HUES64 (cell line): ENCODE data around the gene CHST9.

Source experiments
- H3K27ac ChIP-seq: 2 replicates; pipeline ENCODE4 v1.7.0; 2013; ENCODE audit warnings: low read depth, low read length, inconsistent platforms
- H3K27me3 ChIP-seq: 2 replicates; pipeline ENCODE4 v1.6.1; 2013; ENCODE audit warnings: mild to moderate bottlenecking, low read length; ENCODE audit not compliant: insufficient read depth
- H3K36me3 ChIP-seq: 2 replicates; pipeline ENCODE4 v1.6.1; 2013; ENCODE audit warnings: mild to moderate bottlenecking, low read length; ENCODE audit not compliant: insufficient read depth
- H3K4me1 ChIP-seq: 2 replicates; pipeline ENCODE4 v1.6.1; 2013; ENCODE audit warnings: mild to moderate bottlenecking, low read length, moderate library complexity; ENCODE audit not compliant: insufficient read depth
- H3K4me3 ChIP-seq: 2 replicates; pipeline ENCODE4 v1.5.1; 2013; ENCODE audit warnings: mild to moderate bottlenecking, low read length, moderate library complexity
- H3K9ac ChIP-seq: 2 replicates; pipeline ENCODE4 v1.6.1; 2013; ENCODE audit warnings: mild to moderate bottlenecking, low read depth, low read length
- H3K9me3 ChIP-seq: 2 replicates; pipeline ENCODE4 v1.6.1; 2013; ENCODE audit warnings: low read depth, low read length; ENCODE audit not compliant: insufficient read depth
- WGBS: fragments of 150-250, 120-280 bp; methylation state at CpG from one replicate; pipeline ENCODE4 v1.1.7; 2013; ENCODE audit warnings: missing lambda C conversion rate; 5-methylcytosine and 5-hydroxymethylcytosine counted together

Gene CHST9

GRCh38 chr18:27049969-27050368, 135.1 kb downstream of the CHST9 start:
- WGBS: 97% methylated on average over 4 of the region's 4 CpGs

GRCh38 chr18:27045342-27045741, 139.8 kb downstream of the CHST9 start:
- WGBS: 100% methylated on average over 2 of the region's 3 CpGs
- no peaks in the 10 kb centered on the region for H3K27me3 ChIP-seq
- H3K9me3 ChIP-seq: no peaks in the 10 kb centered on the region
- no peaks in the 10 kb centered on the region for H3K36me3 ChIP-seq
- no peak overlapping the region for H3K4me3 ChIP-seq
- no peak overlapping the region for H3K9ac ChIP-seq
- no peak overlapping the region for H3K27ac ChIP-seq
- H3K4me1 ChIP-seq: no peaks in the 10 kb centered on the region

More at GRCh38 chr18:27049969-27050368, 135.1 kb downstream of the CHST9 start:
- Histone ChIP-seq H3K4me1 (no peaks in the 10 kb centered on the region), H3K9ac (no peak overlapping the region), H3K9me3 (no peaks in the 10 kb centered on the region), H3K4me3 (no peak overlapping the region), H3K27me3 (no peaks in the 10 kb centered on the region), H3K27ac (no peak overlapping the region), H3K36me3 (no peaks in the 10 kb centered on the region)

- H3K36me3 ChIP-seq: no peaks in the 10 kb centered on the region
- no peaks in the 10 kb centered on the region for H3K27me3 ChIP-seq
- H3K9ac ChIP-seq: no peak overlapping the region
- H3K9me3 ChIP-seq: no peaks in the 10 kb centered on the region
- H3K4me1 ChIP-seq: no peaks in the 10 kb centered on the region
- H3K27ac ChIP-seq: no peak overlapping the region
- H3K4me3 ChIP-seq: no peak overlapping the region
These were observed 142.9 kb downstream of the CHST9 start for GRCh38 chr18:27042177-27042576.

- H3K27ac ChIP-seq: no peak overlapping the region
- no peak overlapping the region for H3K9ac ChIP-seq
- H3K27me3 ChIP-seq: no peaks in the 10 kb centered on the region
- H3K9me3 ChIP-seq: no peaks in the 10 kb centered on the region
- no peaks in the 10 kb centered on the region for H3K36me3 ChIP-seq
- WGBS: 93% methylated on average over 2 of the region's 2 CpGs
- H3K4me3 ChIP-seq: no peak overlapping the region
- no peaks in the 10 kb centered on the region for H3K4me1 ChIP-seq
These were observed 144.3 kb downstream of the CHST9 start for GRCh38 chr18:27040796-27041195.

- WGBS: 89% methylated on average over 5 of the region's 5 CpGs
- H3K9ac ChIP-seq: no peak overlapping the region
- no peaks in the 10 kb centered on the region for H3K9me3 ChIP-seq
- no peaks in the 10 kb centered on the region for H3K36me3 ChIP-seq
- no peaks in the 10 kb centered on the region for H3K27me3 ChIP-seq
- no peak overlapping the region for H3K4me3 ChIP-seq
- no peak overlapping the region for H3K27ac ChIP-seq
- no peaks in the 10 kb centered on the region for H3K4me1 ChIP-seq
These were observed 151.4 kb downstream of the CHST9 start for GRCh38 chr18:27033722-27034121.

GRCh38 chr18:27030421-27030820, 154.7 kb downstream of the CHST9 start:
- Histone ChIP-seq H3K27ac (no peak overlapping the region), H3K4me1 (no peaks in the 10 kb centered on the region), H3K36me3 (no peaks in the 10 kb centered on the region), H3K9me3 (no peaks in the 10 kb centered on the region), H3K9ac (no peak overlapping the region), H3K4me3 (no peak overlapping the region), H3K27me3 (no peaks in the 10 kb centered on the region)
- WGBS: 91% methylated on average over 9 of the region's 9 CpGs

- WGBS: 59% methylated on average over 3 of the region's 3 CpGs
These were observed 162.6 kb downstream of the CHST9 start for GRCh38 chr18:27022477-27022876.

GRCh38 chr18:27017901-27018500, 167.1 kb downstream of the CHST9 start:
- Histone ChIP-seq H3K36me3 (no peaks in the 10 kb centered on the region), H3K27ac (no peak overlapping the region), H3K9ac (no peak overlapping the region), H3K9me3 (no peaks in the 10 kb centered on the region), H3K27me3 (no peaks in the 10 kb centered on the region), H3K4me1 (no peaks in the 10 kb centered on the region), H3K4me3 (no peak overlapping the region)
- WGBS: 70% methylated on average over 2 of the region's 2 CpGs

More at GRCh38 chr18:27022477-27022876, 162.6 kb downstream of the CHST9 start:
- Histone ChIP-seq H3K9ac (no peak overlapping the region), H3K4me1 (no peaks in the 10 kb centered on the region), H3K36me3 (no peaks in the 10 kb centered on the region), H3K9me3 (no peaks in the 10 kb centered on the region), H3K4me3 (no peak overlapping the region), H3K27me3 (no peaks in the 10 kb centered on the region), H3K27ac (no peak overlapping the region)

GRCh38 chr18:27014841-27015240, 170.3 kb downstream of the CHST9 start:
- no peaks in the 10 kb centered on the region for H3K36me3 ChIP-seq
- WGBS: 95% methylated on average over 1 of the region's 1 CpG
- no peaks in the 10 kb centered on the region for H3K27me3 ChIP-seq

GRCh38 chr18:27010784-27011183, 174.3 kb downstream of the CHST9 start:
- Histone ChIP-seq H3K4me3 (no peak overlapping the region), H3K9me3 (no peaks in the 10 kb centered on the region), H3K27ac (no peak overlapping the region)

More at GRCh38 chr18:27014841-27015240, 170.3 kb downstream of the CHST9 start:
- H3K4me3 ChIP-seq: no peak overlapping the region
- H3K27ac ChIP-seq: no peak overlapping the region
- H3K4me1 ChIP-seq: no peaks in the 10 kb centered on the region
- H3K9ac ChIP-seq: no peak overlapping the region
- H3K9me3 ChIP-seq: no peaks in the 10 kb centered on the region

GRCh38 chr18:27009293-27009692, 175.8 kb downstream of the CHST9 start:
- Histone ChIP-seq H3K4me3 (no peak overlapping the region), H3K27ac (no peak overlapping the region), H3K36me3 (no peaks in the 10 kb centered on the region), H3K27me3 (no peaks in the 10 kb centered on the region), H3K4me1 (peaks cover 11% of the 10 kb centered on the region; the same call in 1 of the 2 replicates), H3K9me3 (no peaks in the 10 kb centered on the region), H3K9ac (no peak overlapping the region)
- WGBS: 100% methylated on average over 1 of the region's 1 CpG

More at GRCh38 chr18:27010784-27011183, 174.3 kb downstream of the CHST9 start:
- peaks cover 11% of the 10 kb centered on the region; the same call in 1 of the 2 replicates for H3K4me1 ChIP-seq
- WGBS: 95% methylated on average over 2 of the region's 2 CpGs
- no peak overlapping the region for H3K9ac ChIP-seq
- H3K27me3 ChIP-seq: no peaks in the 10 kb centered on the region
- no peaks in the 10 kb centered on the region for H3K36me3 ChIP-seq

GRCh38 chr18:27008575-27008974, 176.5 kb downstream of the CHST9 start:
- 64% methylated on average over 3 of the region's 3 CpGs for WGBS
- no peaks in the 10 kb centered on the region for H3K9me3 ChIP-seq
- H3K4me3 ChIP-seq: no peak overlapping the region
- H3K27ac ChIP-seq: peak overlapping the region; percentile 32; the same call in 1 of the 2 replicates
- H3K9ac ChIP-seq: no peak overlapping the region
- no peaks in the 10 kb centered on the region for H3K27me3 ChIP-seq
- H3K4me1 ChIP-seq: peaks cover 11% of the 10 kb centered on the region; the same call in 1 of the 2 replicates
- no peaks in the 10 kb centered on the region for H3K36me3 ChIP-seq
